Endothelial cell of umbilical vein (primary cell): Measurements from ENCODE around the gene WDR48. TPM values are rescaled to one million over a fixed set of nuclear protein-coding genes. Genes with fewer than 3 reads are reported as not detected.

Experiments
- BruUV-seq: library from RNA; stranded (reverse); fragments of 400-500 nt; replicated peaks from 2 replicates; lab custom pipeline; 2021; lab: Mats Ljungman, UMichigan
- CTCF ChIA-PET: fragments of 300-600, 350-600 bp; sonication (Branson Sonifier 250); formaldehyde crosslinking; loops from one replicate; lab custom pipeline; 2021; ENCODE audit warnings: antibody characterized with exemption, inconsistent platforms; lab: Charles Lee
- POLR2A ChIA-PET: fragments of 300-600, 350-600 bp; sonication (Branson Sonifier 250); formaldehyde crosslinking; loops from one replicate; lab custom pipeline; 2021; ENCODE audit warnings: antibody characterized with exemption, inconsistent platforms; lab: Charles Lee
- DNase-seq: peaks from one replicate; pipeline ENCODE4 v3.0.0-alpha.2; 2011; ENCODE audit warnings: low read depth, low spot score
- FAIRE-seq: peaks from 2 replicates; lab custom pipeline; 2011; peaks lifted over from hg19 to GRCh38; lab: Jason Lieb, UNC
- H2AFZ ChIP-seq: 2 replicates; pipeline ENCODE4 v1.6.0; 2012; ENCODE audit warnings: low read depth, low read length, control low read depth, inconsistent platforms
- H3K27ac ChIP-seq: 2 replicates; pipeline ENCODE4 v1.5.1; 2011; ENCODE audit warnings: low read depth, mild to moderate bottlenecking, control low read depth, low read length, moderate library complexity; ENCODE audit not compliant: insufficient read depth
- H3K27me3 ChIP-seq, 2 experiments: 2 replicates each; pipeline versions ENCODE4 v1.6.0 to v1.6.1; 2011; ENCODE audit warnings: low read length in 2 of 2, mixed read lengths in 1 of 2; ENCODE audit not compliant: control insufficient read depth in 2 of 2, insufficient read depth in 2 of 2
- H3K36me3 ChIP-seq, 2 experiments: 2 replicates in 1 of 2; 3 replicates in 1 of 2; pipeline ENCODE4 v1.5.1; 2011; ENCODE audit warnings: low read length in 2 of 2, mild to moderate bottlenecking in 1 of 2, moderate library complexity in 1 of 2; ENCODE audit not compliant: control insufficient read depth in 2 of 2, insufficient read depth in 2 of 2; ENCODE audit errors: extremely low read depth in 1 of 2
- H3K4me1 ChIP-seq: 3 replicates; pipeline ENCODE4 v1.5.1; 2011; ENCODE audit warnings: mild to moderate bottlenecking, low read length; ENCODE audit not compliant: control insufficient read depth, insufficient read depth; ENCODE audit errors: extremely low read depth
- H3K4me2 ChIP-seq: 2 replicates; pipeline ENCODE4 v1.6.1; 2011; ENCODE audit warnings: low read length, control low read depth, mixed read lengths; ENCODE audit not compliant: insufficient read depth
- H3K4me3 ChIP-seq, 3 experiments: fragments of 200-600 bp in 1 of 3; sonication (generic), shearing (Covaris generic) in 1 of 3; replicated peaks in 1 of 3; 2 replicates each; pipeline ENCODE4 v1.5.1; 2011 to 2016; ENCODE audit warnings: control low read depth in 3 of 3, low read length in 3 of 3, mild to moderate bottlenecking in 2 of 3, inconsistent platforms in 1 of 3, low read depth in 1 of 3, moderate library complexity in 1 of 3; ENCODE audit not compliant: insufficient read depth in 1 of 3
- H3K79me2 ChIP-seq: 2 replicates; pipeline ENCODE4 v1.6.0; 2012; ENCODE audit warnings: low read length, inconsistent platforms; ENCODE audit not compliant: control insufficient read depth, insufficient read depth
- H3K9ac ChIP-seq: replicated peaks from 2 replicates; pipeline ENCODE3; 2011; ENCODE audit warnings: low read length, control low read depth; ENCODE audit not compliant: insufficient read depth; ENCODE audit errors: extremely low read depth
- H3K9me1 ChIP-seq: replicated peaks from 3 replicates; pipeline ENCODE4 v1.6.0; 2011; ENCODE audit warnings: mild to moderate bottlenecking, low read length; ENCODE audit not compliant: control insufficient read depth, insufficient read depth; ENCODE audit errors: extremely low read depth
- H3K9me3 ChIP-seq: replicated peaks from 2 replicates; pipeline ENCODE4 v1.5.1; 2012; ENCODE audit warnings: low read length, inconsistent platforms; ENCODE audit not compliant: control insufficient read depth, insufficient read depth
- H4K20me1 ChIP-seq: replicated peaks from 2 replicates; pipeline ENCODE3; 2011; ENCODE audit warnings: mild to moderate bottlenecking, low read length; ENCODE audit not compliant: control insufficient read depth, insufficient read depth; ENCODE audit errors: extremely low read depth
- EZH2 ChIP-seq: IDR thresholded peaks from 2 replicates; pipeline ENCODE4 v1.6.1; 2012; ENCODE audit warnings: borderline replicate concordance, low read depth, mild to moderate bottlenecking, moderate library complexity, low read length, inconsistent platforms; ENCODE audit not compliant: severe bottlenecking
- FOS ChIP-seq: IDR thresholded peaks from 2 replicates; pipeline ENCODE4 v1.6.1; 2011; ENCODE audit warnings: mild to moderate bottlenecking, low read length, moderate library complexity, borderline replicate concordance; ENCODE audit not compliant: insufficient read depth
- GATA2 ChIP-seq: IDR thresholded peaks from 2 replicates; pipeline ENCODE4 v1.7.0; 2011; ENCODE audit warnings: low read depth, mild to moderate bottlenecking, moderate library complexity, mixed read lengths, low read length; ENCODE audit not compliant: insufficient read length, insufficient read depth
- JUN ChIP-seq: IDR thresholded peaks from 2 replicates; pipeline ENCODE4 v1.6.1; 2011; ENCODE audit warnings: borderline replicate concordance, low read depth; ENCODE audit not compliant: insufficient read length, insufficient read depth
- MYC ChIP-seq: IDR thresholded peaks from one replicate; pipeline ENCODE4 v1.6.1; 2011; ENCODE audit warnings: mild to moderate bottlenecking, low read depth, low read length
- POLR2A ChIP-seq: IDR thresholded peaks from 2 replicates; pipeline ENCODE4 v1.6.1; 2012; ENCODE audit warnings: low read depth, mild to moderate bottlenecking, control low read depth, low read length
- POLR2AphosphoS5 ChIP-seq: IDR thresholded peaks from 2 replicates; pipeline ENCODE4 v1.6.1; 2012; ENCODE audit warnings: low read depth, mild to moderate bottlenecking, control low read depth, low read length, moderate library complexity; ENCODE audit not compliant: insufficient read depth
- dilution Hi-C: fragments of 300-500 bp; cut with MboI; formaldehyde crosslinking; loops from one replicate; pipeline ENCODE4 v1.15.0; 2019; ENCODE audit warnings: low sequenced_read_pairs; ENCODE audit not compliant: extremely low pct_ligation_motif_present
- intact Hi-C: fragments of 100-400 bp; cut with micrococcal nuclease; formaldehyde crosslinking; loops from one replicate; pipeline ENCODE4 v1.10.0; 2022
- polyA plus RNA-seq, 4 experiments: library from polyadenylated mRNA; depleted of rRNA in 3 of 4; stranded (reverse) in 3 of 4; unstranded in 1 of 4; fragments of >200 nt; gene quantifications; 2 replicates each; pipeline versions ENCODE4 v1.2.1 to v1.2.3, GENCODE V29; 2011 to 2012; ENCODE audit warnings: missing spikeins in 1 of 4
- total RNA-seq: library from RNA; stranded (reverse); gene quantifications from 2 replicates; pipeline ENCODE4 v1.2.3, GENCODE V29; 2021
- TF ChIP-seq, protein P1 (sequence below): IDR thresholded peaks from 2 replicates; pipeline ENCODE4 v1.6.1; 2011; ENCODE audit not compliant: insufficient read depth, insufficient read length
- TF ChIP-seq, protein P2 (sequence below), 2 donors: IDR thresholded peaks; 1 replicate in 1 of 2; 2 replicates in 1 of 2; pipeline ENCODE4 v1.5.1; 2011; ENCODE audit warnings: low read length in 2 of 2, mild to moderate bottlenecking in 2 of 2, moderate library complexity in 2 of 2, control low read depth in 1 of 2, inconsistent platforms in 1 of 2, low read depth in 1 of 2; ENCODE audit not compliant: insufficient read depth in 1 of 2; ENCODE audit errors: extremely low read depth in 1 of 2

Gene WDR48
- total and polyA plus RNA-seq, 2 donors (not counting 3 experiments of a cell fraction or from before 2014, with no cell fraction given) = 13.7 to 25.3 TPM

DNA sequence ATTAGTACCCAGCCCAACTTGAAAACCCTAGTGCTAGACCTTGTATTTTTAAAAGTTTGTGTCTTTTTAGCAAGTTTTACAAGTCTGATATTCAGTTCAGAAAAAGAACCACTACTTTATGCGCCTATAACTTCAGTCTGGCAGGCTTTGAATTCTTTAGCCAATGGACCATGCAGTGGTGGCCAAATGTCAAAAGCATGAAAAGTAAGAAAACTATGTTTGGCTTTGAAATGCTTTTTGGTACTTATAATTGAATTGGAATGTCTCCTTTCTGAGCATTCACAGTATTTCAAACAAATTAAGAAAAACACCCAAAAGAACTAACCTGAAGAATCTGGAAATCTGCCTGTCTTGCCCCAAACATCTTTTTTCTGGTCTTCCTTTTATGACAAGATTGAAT lies 12.8 kb downstream of the WDR48 start:
- peaks cover 3 to 6% of the 10 kb centered on the region in 2 experiments for H3K36me3 ChIP-seq

More for the DNA sequence above, 12.8 kb downstream of the WDR48 start:
- Histone ChIP-seq H3K9me3 (no peaks in the 10 kb centered on the region), H3K27me3 (no peaks in the 10 kb centered on the region), H3K27ac (no peak overlapping the region), H2AFZ (no peak overlapping the region), H3K4me2 (no peak overlapping the region), H3K4me1 (no peaks in the 10 kb centered on the region), H4K20me1 (no peaks in the 10 kb centered on the region), H3K79me2 (peaks cover 2% of the 10 kb centered on the region), H3K9ac (no peak overlapping the region), H3K4me3 (no peak overlapping the region), H3K9me1 (peaks cover 3% of the 10 kb centered on the region)
- no TSS peak for BruUV-seq
- no peak for FAIRE-seq
- intact Hi-C loops (no loop called here), dilution Hi-C loops (no loop called here)
- POLR2A ChIA-PET = no interaction called here
- TF ChIP-seq EZH2 (no peak), GATA2 (no peak), POLR2A (no peak), POLR2AphosphoS5 (no peak), JUN (no peak), MYC (no peak), FOS (no peak)
- TF ChIP-seq, protein P1, sequence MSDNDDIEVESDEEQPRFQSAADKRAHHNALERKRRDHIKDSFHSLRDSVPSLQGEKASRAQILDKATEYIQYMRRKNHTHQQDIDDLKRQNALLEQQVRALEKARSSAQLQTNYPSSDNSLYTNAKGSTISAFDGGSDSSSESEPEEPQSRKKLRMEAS = no peak
- TF ChIP-seq, protein P2, sequence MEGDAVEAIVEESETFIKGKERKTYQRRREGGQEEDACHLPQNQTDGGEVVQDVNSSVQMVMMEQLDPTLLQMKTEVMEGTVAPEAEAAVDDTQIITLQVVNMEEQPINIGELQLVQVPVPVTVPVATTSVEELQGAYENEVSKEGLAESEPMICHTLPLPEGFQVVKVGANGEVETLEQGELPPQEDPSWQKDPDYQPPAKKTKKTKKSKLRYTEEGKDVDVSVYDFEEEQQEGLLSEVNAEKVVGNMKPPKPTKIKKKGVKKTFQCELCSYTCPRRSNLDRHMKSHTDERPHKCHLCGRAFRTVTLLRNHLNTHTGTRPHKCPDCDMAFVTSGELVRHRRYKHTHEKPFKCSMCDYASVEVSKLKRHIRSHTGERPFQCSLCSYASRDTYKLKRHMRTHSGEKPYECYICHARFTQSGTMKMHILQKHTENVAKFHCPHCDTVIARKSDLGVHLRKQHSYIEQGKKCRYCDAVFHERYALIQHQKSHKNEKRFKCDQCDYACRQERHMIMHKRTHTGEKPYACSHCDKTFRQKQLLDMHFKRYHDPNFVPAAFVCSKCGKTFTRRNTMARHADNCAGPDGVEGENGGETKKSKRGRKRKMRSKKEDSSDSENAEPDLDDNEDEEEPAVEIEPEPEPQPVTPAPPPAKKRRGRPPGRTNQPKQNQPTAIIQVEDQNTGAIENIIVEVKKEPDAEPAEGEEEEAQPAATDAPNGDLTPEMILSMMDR (IDR thresholded peaks at IDR 0.05; ENCODE audit: extremely low read depth in 1 of 2, insufficient read depth in 1 of 2, low read depth in 1 of 2, low read length in 2 of 2) = no peak
- CTCF ChIA-PET = interaction anchor here (0.6 kb wide), 1 partner anchor 8 kb away, joined by 3 read pairs; no protein-coding TSS in a partner anchor
- no peak for DNase-seq
